DLD1 (cell line): ENCODE results near the gene MMP15.

Experiments
- in situ Hi-C: cut with HindIII; loops from 2 replicates; pipeline ENCODE4 v1.10.0; 2017; ENCODE audit warnings: low sequenced_read_pairs

Gene MMP15

DNA sequence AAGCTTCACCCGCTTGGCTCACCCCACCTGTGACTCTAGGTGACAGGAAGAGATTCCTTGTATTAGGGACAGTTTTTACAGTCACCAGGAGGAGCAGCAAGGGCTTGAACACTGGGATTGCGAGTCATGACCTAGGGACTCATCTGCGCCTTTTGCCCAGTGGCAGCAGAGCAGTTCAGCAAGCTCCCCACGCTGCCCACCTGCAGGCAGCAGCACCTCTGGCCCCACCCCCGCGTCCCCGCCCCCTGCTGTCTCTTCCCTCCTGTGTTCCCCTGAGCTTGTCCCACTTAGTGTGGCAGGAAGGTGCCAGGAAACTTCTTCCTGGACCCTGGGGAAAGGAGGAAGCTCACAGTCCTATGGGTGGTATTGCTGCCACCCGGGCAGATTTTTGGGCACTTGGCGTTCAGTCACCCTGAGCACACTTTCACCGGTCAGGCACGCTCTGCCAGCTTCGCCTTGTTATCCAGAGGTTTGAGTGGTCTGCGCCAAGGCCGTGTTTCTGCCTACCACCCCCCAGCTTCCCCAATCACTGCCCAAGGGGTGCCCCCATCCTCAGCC is 8.7 kb downstream of the MMP15 start:
- in situ Hi-C loops = no loop called here

DNA sequence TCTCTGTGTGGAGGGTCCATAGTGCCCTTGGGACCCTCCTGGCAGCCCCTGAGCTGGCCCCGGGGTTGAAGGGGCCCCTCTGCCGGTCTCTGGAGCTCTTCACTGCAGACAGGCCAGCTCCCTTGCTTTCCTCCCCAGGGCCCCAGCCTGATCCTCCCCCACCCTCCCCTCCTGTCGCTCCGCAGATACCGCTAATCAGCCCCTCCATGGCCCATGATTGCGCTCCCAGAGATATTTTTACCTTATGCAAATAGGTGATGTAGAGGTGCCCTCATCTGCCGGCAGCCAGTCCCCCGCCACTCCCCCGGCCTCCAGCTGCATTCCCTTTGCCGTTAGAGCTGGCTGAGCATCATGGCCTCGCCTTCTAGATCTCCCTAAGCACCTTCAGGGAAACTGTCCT is 9.2 kb downstream of the MMP15 start:
- in situ Hi-C loops = no loop called here

DNA sequence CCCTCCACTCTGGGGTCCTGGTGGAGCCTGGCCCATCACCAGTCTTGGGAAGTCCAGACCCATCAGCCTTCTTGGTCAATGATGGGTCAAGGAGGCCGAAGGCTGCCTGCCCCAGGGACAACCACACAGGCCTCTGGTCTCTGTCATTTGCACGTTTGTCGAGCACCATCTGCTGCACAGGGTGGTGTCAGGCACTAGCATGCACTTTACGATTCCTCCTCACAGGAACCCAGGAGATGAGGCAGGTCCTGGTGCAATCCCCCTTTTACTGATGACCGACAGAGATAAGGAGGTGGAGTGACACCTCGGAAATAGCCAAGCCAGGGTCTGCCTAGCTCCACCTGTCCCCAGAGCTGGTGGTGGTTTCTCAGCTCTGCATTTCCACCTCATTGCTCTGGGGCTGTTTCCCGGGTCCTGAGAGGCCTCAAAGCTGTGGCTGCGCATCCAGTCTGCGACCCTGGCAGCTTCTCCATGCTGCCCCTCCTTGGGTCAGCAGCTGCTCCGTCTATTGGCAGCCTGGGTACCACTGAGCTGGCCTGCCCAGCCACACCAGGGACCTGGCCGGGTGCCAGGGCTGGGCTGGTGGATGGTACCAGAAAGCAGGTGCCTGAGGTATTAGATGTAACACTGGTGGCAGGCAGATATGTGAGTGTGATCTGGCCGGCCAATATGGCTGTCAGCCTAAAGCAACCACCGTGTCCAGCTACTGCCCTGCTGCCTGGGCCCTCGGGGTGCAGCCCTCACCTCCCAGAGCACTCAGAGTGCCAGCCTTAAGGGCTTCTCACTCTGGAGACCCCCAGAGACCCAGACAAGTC is 10.0 kb downstream of the MMP15 start:
- in situ Hi-C loops = no loop called here

DNA sequence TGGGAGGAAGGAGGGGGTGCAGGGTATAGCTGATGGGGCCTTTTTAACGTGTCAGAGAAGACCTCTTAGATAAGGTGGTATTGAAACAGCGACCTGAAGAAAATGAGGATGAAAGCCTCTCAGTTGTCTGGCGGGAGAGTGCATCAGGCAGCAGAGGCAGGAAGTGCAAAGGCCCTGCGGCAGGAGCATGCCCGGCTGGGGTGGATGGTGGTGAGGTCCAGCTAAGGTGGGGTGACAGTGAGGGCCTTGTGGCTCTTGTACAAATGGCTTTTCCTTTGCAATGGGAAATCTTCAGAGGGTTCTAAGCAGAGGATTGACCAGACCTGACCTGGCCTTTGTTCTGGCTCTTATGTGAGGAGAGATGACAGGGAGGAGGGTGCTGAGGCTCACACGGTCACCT is 11.4 kb downstream of the MMP15 start:
- in situ Hi-C loops = no loop called here

DNA sequence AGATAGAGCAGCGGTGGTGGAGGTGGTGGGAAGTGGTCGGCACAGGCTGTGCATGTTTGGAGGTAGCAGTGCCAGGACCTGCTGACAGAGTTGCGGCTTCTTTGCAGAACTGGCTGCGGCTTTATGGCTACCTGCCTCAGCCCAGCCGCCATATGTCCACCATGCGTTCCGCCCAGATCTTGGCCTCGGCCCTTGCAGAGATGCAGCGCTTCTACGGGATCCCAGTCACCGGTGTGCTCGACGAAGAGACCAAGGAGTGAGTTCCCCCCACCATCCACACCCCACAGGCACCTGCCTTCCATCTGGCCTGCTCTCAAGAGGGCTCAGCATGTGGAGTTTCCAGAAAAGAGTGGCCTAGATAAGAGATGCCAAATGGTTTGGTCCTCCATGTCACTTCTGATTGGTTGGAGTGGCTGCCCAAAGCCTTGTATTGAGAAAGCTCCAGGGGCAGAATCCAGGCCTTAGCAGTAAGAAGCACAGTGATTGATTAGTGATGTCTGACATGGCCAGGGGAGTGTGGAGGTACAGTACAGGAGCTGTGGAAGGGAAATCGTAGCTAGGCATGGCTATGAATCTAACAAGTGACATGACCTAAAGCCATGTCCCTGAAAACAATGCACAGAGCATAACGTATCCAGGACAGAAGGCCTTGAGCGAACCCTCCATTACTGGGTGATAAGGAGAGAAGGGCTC is 12.0 kb downstream of the MMP15 start:
- in situ Hi-C loops = no loop called here

DNA sequence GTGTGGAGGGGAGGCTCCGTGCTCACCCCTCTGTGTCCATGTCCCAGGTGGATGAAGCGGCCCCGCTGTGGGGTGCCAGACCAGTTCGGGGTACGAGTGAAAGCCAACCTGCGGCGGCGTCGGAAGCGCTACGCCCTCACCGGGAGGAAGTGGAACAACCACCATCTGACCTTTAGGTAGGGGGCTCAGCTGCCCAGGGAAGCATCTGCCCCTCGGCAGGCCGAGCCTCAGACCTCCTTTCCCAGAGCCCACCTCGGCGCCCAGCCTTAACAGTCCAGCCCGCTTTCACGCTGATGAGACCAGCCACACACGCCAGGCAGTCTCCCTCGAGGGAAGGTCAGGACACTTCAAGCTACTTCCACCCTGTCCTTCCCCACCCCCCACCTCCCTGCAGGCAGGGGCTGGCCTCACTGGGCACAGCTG is 12.7 kb downstream of the MMP15 start:
- in situ Hi-C loops = no loop called here

DNA sequence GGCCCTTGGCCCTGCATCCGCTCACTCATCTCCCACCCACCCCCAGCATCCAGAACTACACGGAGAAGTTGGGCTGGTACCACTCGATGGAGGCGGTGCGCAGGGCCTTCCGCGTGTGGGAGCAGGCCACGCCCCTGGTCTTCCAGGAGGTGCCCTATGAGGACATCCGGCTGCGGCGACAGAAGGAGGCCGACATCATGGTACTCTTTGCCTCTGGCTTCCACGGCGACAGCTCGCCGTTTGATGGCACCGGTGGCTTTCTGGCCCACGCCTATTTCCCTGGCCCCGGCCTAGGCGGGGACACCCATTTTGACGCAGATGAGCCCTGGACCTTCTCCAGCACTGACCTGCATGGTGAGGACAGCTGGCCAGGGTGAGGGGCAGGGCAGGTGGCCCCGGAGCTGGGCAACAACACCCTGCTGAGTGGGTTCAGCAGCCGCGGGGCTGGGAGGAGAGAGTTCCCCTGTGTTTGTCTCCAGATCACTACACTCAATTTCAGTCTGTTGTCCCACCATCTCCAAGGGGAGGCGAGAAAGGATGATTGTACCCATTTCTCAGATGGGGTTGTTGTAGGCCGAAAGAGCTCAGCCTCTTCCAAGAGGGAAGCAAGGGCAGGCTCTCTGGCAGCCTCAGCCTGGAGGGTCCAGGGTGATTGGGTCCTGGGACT is 14.4 kb downstream of the MMP15 start:
- in situ Hi-C loops = no loop called here

DNA sequence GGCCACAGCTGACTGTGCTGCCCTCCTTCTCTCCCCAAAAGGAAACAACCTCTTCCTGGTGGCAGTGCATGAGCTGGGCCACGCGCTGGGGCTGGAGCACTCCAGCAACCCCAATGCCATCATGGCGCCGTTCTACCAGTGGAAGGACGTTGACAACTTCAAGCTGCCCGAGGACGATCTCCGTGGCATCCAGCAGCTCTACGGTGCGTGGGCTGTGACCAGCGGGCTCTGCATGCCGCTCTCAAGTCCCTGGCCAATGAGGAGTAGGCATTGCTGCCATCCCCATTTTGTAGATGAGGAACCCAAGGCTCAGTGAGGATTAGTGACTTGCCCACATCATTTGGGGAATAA is 14.9 kb downstream of the MMP15 start:
- in situ Hi-C loops = no loop called here

DNA sequence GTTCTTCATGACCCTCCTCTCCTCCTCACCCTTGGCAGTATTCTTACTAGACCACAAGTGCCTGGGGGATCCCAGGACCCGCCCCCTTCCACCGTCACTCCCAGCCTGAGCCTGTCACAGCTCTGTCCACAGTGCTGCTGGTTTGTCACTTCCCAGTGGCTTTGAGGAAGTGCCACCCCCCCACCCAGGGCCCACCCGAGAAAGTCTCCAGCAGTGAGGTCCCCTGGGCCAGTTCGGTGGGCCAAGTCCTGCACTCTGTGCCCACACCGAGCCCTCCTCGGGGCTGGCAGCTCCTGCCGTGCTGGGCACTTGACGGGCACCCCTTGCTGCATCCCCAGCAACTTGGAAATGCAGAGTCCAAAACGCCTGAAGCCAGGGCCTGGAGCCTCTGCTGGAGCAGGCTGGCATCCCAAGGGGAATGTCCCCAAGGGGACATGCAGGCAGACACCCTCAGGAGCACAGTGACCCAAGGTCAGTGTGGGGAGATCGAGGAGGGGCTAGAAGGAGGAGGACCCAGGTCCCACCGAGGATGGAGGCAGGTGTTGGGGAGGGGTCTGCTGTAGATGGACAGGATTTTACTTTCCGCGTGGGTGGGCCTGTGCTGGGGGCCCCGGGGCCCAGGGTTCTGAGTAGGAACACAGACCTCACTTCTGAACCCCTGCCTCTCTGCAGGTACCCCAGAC is 15.5 kb downstream of the MMP15 start:
- in situ Hi-C loops = no loop called here

DNA sequence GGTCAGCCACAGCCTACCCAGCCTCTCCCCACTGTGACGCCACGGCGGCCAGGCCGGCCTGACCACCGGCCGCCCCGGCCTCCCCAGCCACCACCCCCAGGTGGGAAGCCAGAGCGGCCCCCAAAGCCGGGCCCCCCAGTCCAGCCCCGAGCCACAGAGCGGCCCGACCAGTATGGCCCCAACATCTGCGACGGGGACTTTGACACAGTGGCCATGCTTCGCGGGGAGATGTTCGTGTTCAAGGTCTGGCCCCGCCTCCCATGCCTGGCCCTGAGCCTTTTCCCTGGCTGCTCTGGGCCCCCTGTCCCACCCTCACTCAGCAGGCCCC is 16.0 kb downstream of the MMP15 start:
- in situ Hi-C loops = no loop called here

DNA sequence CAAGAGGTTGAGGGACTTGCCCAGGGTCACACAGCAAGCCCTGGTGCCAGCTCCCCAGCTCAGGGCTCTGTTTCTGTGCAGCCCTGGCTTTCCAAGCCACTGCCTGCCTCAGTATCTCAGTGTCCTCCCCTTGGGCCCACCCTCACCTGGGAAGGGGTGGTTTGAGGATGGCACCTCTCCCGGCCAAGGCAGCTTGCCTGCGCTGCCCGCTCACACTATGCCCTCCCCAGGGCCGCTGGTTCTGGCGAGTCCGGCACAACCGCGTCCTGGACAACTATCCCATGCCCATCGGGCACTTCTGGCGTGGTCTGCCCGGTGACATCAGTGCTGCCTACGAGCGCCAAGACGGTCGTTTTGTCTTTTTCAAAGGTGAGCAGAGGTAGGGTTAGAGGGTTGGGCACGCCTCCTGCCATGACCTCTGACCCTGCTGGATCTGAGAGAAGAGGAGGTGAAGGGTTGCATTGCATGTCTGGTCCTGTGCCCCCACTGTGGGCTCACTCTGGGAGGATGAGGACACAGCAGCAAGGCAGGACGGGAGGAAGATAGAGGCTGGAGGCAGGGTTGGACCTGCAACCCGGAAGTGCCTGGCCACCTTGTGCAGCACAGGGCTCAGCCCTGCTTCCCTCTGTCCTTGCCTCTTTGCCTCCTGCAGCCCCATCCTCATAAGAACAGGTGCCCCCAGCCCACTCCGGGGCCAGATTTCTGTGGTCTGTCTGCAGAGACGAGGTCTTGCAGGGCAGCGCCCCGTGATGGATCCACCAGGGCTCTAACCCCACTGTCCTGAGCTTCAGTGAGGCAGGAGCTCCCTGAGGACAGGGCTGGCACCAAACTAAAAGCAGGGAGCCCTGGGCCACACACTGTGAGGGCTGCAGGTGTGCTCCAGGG is 16.7 kb downstream of the MMP15 start:
- in situ Hi-C loops = no loop called here

DNA sequence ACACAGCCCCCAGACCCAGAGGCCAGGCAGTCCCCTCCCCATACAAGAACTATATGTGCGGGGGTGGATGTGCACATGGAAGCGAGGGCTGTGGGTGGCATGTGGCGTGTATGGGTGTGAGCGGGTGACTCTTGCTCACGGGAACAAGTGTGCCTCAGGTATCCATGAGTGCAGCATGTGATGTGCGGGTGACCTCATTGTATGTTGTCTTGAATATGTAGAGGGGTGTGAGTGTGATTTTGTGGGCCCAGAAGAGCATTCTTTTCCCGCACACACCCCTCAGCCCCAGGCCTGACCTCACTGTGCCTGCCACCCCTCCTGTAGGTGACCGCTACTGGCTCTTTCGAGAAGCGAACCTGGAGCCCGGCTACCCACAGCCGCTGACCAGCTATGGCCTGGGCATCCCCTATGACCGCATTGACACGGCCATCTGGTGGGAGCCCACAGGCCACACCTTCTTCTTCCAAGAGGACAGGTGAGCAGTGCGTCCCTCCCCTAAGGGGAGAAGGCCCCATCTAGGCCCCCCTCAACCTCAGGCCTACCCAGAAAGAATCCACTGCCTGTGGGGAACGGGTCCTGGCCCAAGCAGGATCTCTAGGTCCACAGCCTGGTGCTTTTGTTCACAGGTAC is 17.4 kb downstream of the MMP15 start:
- in situ Hi-C loops = no loop called here

DNA sequence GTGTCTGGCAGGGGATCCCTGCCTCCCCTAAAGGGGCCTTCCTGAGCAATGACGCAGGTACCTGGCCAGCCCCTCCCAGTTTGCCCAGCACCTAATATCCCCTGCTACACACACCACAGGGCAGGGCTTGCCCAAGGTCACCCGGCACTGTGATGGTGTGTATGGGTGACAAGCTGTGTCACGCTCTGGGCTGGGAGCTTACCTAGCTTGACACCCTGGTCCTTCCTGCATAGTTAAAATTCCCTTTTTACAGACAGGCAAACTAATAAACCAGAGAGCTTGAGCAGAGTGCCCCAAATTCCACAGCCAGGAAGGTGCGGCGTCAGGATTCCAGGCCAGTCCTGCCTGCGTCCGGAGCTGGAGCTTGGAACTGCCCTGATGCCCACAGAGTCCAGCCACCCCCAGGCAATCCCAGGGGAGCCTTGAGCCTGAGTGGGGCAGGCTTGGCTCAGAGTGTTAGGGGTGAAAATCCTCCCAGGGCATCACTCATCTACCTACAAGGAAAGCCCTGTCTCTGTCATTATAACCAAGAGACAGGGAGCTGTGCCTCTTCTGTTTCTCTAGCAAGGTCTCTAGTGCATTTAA is 18.1 kb downstream of the MMP15 start:
- in situ Hi-C loops = no loop called here

DNA sequence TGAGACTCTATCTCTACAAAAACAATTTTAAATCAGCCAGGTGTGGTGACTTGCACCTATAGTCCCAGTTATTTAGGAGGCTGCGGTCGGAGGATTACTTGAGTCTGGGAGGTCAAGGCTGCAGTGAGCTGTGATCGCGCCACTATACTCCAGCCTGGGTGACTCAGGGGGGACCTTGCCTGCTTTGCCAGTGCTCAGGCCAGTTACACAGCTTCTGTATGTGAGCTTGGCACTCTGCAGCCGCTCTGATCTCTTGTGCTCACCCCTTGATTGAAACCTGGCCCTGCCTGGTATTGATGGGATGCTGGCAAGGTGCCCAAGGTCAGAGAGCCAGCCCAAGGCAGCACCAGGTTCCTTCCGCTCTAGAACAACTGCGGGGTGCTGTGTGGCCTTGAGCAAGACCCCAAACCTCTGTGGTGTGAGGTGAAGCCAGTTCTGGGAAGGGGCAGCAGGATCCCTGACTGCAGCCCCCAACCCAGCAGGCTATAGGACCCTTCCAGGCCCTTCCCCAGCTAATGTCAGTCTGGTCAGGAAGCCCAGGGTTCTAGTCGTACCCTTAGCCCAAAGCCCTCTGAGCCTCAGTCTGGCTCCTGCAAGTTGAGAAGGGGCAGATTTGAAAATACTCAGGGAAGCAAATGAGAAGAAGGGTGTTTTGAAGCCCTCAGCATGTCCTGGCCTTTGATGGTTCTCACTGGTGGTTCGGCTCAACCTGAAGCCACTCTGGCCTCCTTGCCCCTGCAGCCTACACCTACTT is 18.9 kb downstream of the MMP15 start:
- in situ Hi-C loops = no loop called here

DNA sequence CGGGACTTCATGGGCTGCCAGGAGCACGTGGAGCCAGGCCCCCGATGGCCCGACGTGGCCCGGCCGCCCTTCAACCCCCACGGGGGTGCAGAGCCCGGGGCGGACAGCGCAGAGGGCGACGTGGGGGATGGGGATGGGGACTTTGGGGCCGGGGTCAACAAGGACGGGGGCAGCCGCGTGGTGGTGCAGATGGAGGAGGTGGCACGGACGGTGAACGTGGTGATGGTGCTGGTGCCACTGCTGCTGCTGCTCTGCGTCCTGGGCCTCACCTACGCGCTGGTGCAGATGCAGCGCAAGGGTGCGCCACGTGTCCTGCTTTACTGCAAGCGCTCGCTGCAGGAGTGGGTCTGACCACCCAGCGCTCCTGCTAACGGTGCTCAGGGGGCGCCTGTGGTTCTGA is 19.5 kb downstream of the MMP15 start:
- in situ Hi-C loops = no loop called here

DNA sequence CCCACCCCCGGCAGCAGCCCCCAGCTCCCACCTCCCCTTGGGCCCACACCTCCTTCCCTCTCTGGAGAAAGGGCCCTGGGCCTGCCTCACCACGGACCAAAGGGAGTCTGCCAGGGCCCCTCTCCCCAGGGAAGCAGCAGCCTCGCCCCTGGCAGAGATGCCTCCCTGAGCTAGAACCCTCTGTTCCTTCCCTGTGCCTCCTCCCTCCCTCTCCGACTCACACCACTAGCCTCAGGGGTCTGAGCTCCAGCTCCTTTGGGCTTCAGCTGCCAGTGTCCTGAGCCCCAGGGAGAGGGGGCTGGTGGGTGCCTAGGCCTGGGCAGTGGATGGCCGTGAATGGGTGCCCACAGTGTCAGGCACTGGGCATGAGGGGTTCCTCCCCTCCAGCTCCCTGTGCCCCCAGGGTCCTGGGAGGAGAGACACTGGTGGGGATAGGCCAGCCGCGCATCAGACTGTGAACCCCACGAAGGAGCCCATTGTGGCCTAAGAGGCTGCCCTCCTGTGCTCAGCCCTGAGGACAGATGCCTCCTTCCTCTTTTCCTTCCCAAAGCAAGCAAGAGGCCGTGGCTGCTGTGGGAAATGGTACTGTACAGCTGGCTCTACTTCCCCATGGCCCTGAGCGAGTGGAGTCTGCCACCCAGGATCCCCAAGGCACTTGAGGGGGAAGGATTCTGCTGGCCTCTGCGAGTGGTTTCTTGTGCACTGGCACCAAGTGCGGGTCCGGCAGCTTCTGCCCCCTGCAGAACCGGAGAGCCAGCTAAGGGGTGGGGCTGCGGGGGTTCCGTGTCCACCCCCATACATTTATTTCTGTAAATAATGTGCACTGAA is 20.7 kb downstream of the MMP15 start:
- in situ Hi-C loops = no loop called here

DNA sequence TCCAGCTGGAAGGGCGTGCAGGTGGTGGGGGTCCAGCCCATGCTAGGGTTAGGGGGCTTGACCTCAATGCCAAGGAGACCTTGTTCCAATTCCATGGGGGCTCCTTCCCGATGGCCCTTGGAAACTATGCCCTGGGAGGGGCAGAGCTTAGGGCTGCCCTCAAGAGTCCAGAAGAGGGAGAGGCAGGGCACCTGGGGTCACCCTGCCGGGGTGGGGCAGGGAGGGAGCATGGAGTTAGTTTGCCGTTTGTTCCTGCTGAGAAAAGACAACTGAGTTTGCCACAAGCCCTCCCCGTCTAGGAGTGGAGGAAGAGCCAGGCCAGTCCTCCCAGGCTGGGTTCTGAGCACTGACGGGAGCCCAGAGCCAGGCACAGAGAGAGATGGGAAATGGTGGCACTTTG is 21.4 kb downstream of the MMP15 start:
- in situ Hi-C loops = no loop called here
